NCI-H1092 (cell line): ENCODE data around the gene TTC17.
"Not testable (repeated sequence)": the region's sequence is repeated elsewhere in the genome, so short reads cannot be mapped to it uniquely, and the experiment has no call there.

ENCODE experiments used
- DNase-seq: peaks from one replicate; lab custom pipeline; 2025; lab: John Stamatoyannopoulos, UW

TTC17 gene

GRCh38 chr11:43392713-43393112, 34.0 kb downstream of the TTC17 start:
- no peak for DNase-seq

- DNase-seq, result no peak
Measured at GRCh38 chr11:43393765-43394355, 35.1 kb downstream of the TTC17 start.

- no peak for DNase-seq
Measured at GRCh38 chr11:43396617-43397016, 37.9 kb downstream of the TTC17 start.

GRCh38 chr11:43397251-43397650, 38.5 kb downstream of the TTC17 start:
- no peak for DNase-seq

GRCh38 chr11:43399983-43400630, 41.4 kb downstream of the TTC17 start:
- DNase-seq, result no peak

GRCh38 chr11:43401252-43401651, 42.5 kb downstream of the TTC17 start:
- no peak for DNase-seq

GRCh38 chr11:43401811-43402210, 43.1 kb downstream of the TTC17 start:
- not testable (repeated sequence) for DNase-seq

GRCh38 chr11:43403357-43404231, 44.9 kb downstream of the TTC17 start:
- DNase-seq, result no peak

- DNase-seq, result no peak
Measured at GRCh38 chr11:43404406-43404805, 45.7 kb downstream of the TTC17 start.

GRCh38 chr11:43404836-43405479, 46.2 kb downstream of the TTC17 start:
- DNase-seq, result no peak

- no peak for DNase-seq
Measured at GRCh38 chr11:43408277-43408676, 49.6 kb downstream of the TTC17 start.

- DNase-seq, result no peak
Measured at GRCh38 chr11:43410394-43410793, 51.7 kb downstream of the TTC17 start.

- no peak for DNase-seq
Measured at GRCh38 chr11:43418197-43418596, 59.5 kb downstream of the TTC17 start.

- no peak for DNase-seq
Measured at GRCh38 chr11:43419460-43419859, 60.7 kb downstream of the TTC17 start.

GRCh38 chr11:43427971-43428370, 69.3 kb downstream of the TTC17 start:
- DNase-seq, result no peak

GRCh38 chr11:43430916-43431315, 72.2 kb downstream of the TTC17 start:
- DNase-seq, result not testable (repeated sequence)

- no peak for DNase-seq
Measured at GRCh38 chr11:43434893-43435292, 76.2 kb downstream of the TTC17 start.

GRCh38 chr11:43440486-43440885, 81.8 kb downstream of the TTC17 start:
- no peak for DNase-seq

- DNase-seq, result no peak
Measured at GRCh38 chr11:43443811-43444210, 85.1 kb downstream of the TTC17 start.

- no peak for DNase-seq
Measured at GRCh38 chr11:43447151-43447550, 88.4 kb downstream of the TTC17 start.

GRCh38 chr11:43458486-43458885, 99.8 kb downstream of the TTC17 start:
- DNase-seq, result no peak

- no peak for DNase-seq
Measured at GRCh38 chr11:43459246-43459645, 100.5 kb downstream of the TTC17 start.

- no peak for DNase-seq
Measured at GRCh38 chr11:43462359-43462758, 103.6 kb downstream of the TTC17 start.
